Large intestine (tissue), 3 donors: Measurements from ENCODE around the gene JAKMIP1. TPM values are rescaled to one million over a fixed set of nuclear protein-coding genes. Genes with fewer than 3 reads are reported as not detected.

Source experiments
- DNase-seq, 2 donors: peaks; one replicate each; pipeline versions ENCODE4 v3.0.0 to v3.0.0-alpha.2; 2013
- H3K27ac ChIP-seq: one replicate; pipeline ENCODE4 v1.5.1; 2013; ENCODE audit warnings: low read length
- H3K27me3 ChIP-seq: 2 replicates; pipeline ENCODE4 v1.6.1; 2013; ENCODE audit warnings: low read length; ENCODE audit not compliant: control insufficient read depth, insufficient read depth
- H3K36me3 ChIP-seq: 2 replicates; pipeline ENCODE4 v1.6.1; 2013; ENCODE audit warnings: low read length; ENCODE audit not compliant: control insufficient read depth, insufficient read depth
- H3K4me1 ChIP-seq: one replicate; pipeline ENCODE4 v1.6.1; 2013; ENCODE audit warnings: low read length; ENCODE audit not compliant: control insufficient read depth, insufficient read depth
- H3K4me3 ChIP-seq: one replicate; pipeline ENCODE4 v1.5.1; 2013; ENCODE audit warnings: low read length
- H3K9me3 ChIP-seq: one replicate; pipeline ENCODE4 v1.6.1; 2013; ENCODE audit warnings: mild to moderate bottlenecking, low read depth, low read length, moderate library complexity; ENCODE audit not compliant: control insufficient read depth
- WGBS: methylation state at CpG from one replicate; pipeline ENCODE4 v1.1.5; 2013; ENCODE audit warnings: low lambda C conversion rate; ENCODE audit not compliant: insufficient coverage; 5-methylcytosine and 5-hydroxymethylcytosine counted together
- polyA plus RNA-seq: library from polyadenylated mRNA; unstranded; fragments of 120-200 nt; gene quantifications from one replicate; pipeline ENCODE4 v1.2.1, GENCODE V29; 2013

The JAKMIP1 gene
- polyA plus RNA-seq, 1 donor = 2.1 TPM

DNA sequence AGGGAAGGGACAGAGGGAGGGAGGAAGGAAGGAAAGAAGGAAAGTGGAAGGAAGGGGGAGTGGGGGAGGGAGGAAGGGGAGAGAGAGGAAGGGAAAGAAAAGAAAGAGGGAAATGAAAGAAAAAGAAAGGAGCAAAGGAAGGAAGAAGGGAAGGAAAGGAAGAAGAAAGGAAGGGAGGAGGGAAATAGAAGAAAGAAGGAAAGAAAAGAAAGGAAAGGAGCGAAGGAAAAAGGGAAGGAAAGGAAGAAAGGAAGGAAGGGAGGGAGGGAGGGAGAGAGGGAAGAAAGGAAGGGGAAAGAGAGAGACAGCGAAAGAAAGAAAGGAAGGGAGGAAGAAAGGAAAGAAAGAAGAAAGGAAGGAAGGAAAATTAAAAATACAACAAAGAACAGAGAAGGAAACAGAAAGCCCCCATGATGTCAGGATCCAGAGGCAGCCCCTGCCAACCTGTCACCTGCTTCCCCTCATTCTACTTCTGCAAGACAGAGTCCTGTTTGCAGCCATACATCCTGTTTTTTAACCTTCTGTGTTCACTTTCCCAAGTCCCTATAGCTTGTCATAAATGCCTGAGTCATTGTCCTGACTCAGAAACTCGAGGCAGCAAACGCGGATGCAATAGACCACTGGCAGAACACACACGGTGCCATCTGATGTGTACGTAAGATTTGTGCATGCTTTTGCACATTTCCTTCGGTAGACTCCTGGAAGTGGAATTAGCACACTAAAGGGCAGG lies 105.2 kb downstream of the JAKMIP1 start:
- no peaks in the 10 kb centered on the region for H3K36me3 ChIP-seq
- no peaks in the 10 kb centered on the region for H3K4me1 ChIP-seq
- H3K27me3 ChIP-seq = no peaks in the 10 kb centered on the region
- H3K4me3 ChIP-seq = no peak overlapping the region
- no peak overlapping the region for H3K27ac ChIP-seq
- no peak for DNase-seq
- 97% methylated on average over 2 of the region's 8 CpGs for WGBS
- no peaks in the 10 kb centered on the region for H3K9me3 ChIP-seq

DNA sequence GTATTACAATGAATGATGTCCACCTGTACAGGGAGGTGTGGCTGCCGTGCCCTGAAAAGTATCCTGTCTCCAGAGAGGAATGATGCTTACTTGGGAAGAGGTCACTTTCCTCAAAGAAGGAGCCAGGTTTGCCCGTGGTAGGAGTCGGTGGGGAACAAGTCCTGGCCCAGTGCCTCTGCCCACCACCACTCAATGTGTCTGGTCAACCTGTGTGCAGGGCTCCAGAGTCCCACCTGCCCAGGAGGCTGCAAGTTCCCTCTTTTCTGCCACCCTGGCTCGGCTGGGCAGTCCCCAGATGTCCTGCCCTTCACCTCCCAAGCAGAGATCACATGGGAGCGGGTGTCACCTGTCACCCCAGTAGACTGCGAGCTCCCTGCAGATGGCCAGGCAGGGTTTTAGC lies 106.7 kb downstream of the JAKMIP1 start:
- WGBS = no CpG with 5 or more reads among the region's 6 CpGs
- DNase-seq = no peak
- Histone ChIP-seq H3K27ac (no peak overlapping the region), H3K4me3 (no peak overlapping the region), H3K4me1 (no peaks in the 10 kb centered on the region), H3K36me3 (no peaks in the 10 kb centered on the region), H3K9me3 (no peaks in the 10 kb centered on the region), H3K27me3 (no peaks in the 10 kb centered on the region)

DNA sequence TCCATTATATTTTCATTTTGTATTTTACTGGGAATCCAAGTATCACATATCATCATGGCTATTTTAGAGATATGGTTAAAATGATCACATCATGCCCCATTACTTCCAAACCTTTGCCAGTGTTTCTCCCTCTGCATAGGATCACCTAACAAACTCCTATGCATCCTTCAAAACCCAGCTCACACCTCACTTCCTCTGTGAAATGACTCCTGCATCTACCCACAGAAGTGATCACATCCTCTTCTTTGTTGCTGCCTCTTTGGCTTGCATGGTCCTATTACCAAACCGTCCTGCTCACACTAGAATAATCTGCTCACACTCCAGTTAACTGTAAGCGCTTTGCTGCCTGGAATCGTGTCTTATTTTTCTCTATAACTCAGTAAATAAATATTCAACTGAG lies 107.4 kb downstream of the JAKMIP1 start:
- WGBS = 80% methylated on average over 1 of the region's 3 CpGs

DNA sequence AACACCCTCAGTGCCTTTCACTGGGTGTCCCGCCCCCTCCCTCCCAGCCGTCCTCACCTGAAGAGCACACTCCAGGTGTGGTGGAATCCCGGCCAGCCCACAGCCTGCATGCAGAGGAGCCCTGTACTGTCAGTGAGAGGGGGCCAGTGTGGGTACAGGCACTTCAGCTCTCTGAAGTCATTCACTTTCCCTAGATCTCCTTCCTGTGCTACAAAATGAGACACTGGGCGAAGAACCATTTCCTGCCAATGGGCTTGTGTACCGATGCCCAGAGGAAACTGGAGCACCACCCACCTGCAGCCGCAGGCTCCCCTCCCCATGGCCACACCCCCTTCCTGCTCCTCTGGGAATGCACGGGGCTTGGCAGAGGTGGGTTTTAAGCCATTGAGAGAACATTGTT lies 108.2 kb downstream of the JAKMIP1 start:
- no peak for DNase-seq
- Histone ChIP-seq H3K36me3 (no peaks in the 10 kb centered on the region), H3K27me3 (no peaks in the 10 kb centered on the region), H3K9me3 (no peaks in the 10 kb centered on the region), H3K4me3 (no peak overlapping the region), H3K27ac (no peak overlapping the region), H3K4me1 (no peaks in the 10 kb centered on the region)
- no CpG with 5 or more reads among the region's 7 CpGs for WGBS

More for the DNA sequence above, 107.4 kb downstream of the JAKMIP1 start:
- no peak overlapping the region for H3K4me3 ChIP-seq
- no peaks in the 10 kb centered on the region for H3K36me3 ChIP-seq
- no peak for DNase-seq
- no peak overlapping the region for H3K27ac ChIP-seq
- no peaks in the 10 kb centered on the region for H3K4me1 ChIP-seq
- no peaks in the 10 kb centered on the region for H3K9me3 ChIP-seq
- H3K27me3 ChIP-seq = no peaks in the 10 kb centered on the region

DNA sequence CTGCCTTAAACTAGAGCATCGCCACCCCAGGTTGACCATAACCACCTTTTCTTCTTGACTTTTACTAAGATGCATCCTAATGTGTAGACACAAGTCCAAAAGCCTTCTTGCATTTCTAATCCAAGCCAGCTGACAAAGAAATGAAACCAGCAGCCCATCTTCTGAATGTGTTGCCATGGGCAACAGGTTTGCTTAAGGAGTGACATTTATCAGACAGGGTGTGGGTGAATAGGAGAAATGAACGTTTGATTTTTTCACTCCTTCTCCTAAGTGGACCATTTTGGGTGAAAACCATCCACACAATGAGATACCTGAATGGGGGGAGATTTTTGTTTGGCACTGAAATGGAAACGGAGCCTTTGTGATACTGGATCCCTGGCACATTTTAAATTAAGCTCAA lies 109.4 kb downstream of the JAKMIP1 start:
- no CpG with 5 or more reads among the region's 3 CpGs for WGBS
- H3K4me1 ChIP-seq = no peaks in the 10 kb centered on the region
- H3K27me3 ChIP-seq = no peaks in the 10 kb centered on the region
- H3K9me3 ChIP-seq = no peaks in the 10 kb centered on the region
- H3K36me3 ChIP-seq = no peaks in the 10 kb centered on the region
- no peak overlapping the region for H3K4me3 ChIP-seq
- no peak overlapping the region for H3K27ac ChIP-seq
- DNase-seq = no peak

DNA sequence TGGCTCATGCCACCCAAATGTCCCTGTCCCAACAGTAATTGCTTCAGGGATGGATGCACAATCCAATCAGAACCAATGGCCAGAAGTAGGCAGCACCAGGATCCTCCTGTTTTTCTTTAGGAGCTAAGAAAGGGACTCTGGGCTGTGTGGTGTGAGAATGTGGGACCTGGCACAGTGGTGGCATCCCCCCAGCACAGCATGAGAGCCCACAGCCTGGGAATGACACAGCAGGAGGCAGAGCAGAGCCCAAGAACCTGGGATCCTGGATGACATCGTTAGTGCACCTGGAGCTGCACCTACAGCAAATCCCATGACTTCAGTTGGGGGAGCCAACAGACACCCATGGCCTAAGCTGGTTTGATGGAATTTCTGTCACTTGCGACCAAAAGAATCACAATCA lies 111.4 kb downstream of the JAKMIP1 start:
- Histone ChIP-seq H3K4me1 (no peaks in the 10 kb centered on the region), H3K27ac (no peak overlapping the region), H3K4me3 (no peak overlapping the region), H3K9me3 (no peaks in the 10 kb centered on the region), H3K27me3 (no peaks in the 10 kb centered on the region), H3K36me3 (no peaks in the 10 kb centered on the region)
- DNase-seq = no peak
- 80% methylated on average over 1 of the region's 2 CpGs for WGBS

DNA sequence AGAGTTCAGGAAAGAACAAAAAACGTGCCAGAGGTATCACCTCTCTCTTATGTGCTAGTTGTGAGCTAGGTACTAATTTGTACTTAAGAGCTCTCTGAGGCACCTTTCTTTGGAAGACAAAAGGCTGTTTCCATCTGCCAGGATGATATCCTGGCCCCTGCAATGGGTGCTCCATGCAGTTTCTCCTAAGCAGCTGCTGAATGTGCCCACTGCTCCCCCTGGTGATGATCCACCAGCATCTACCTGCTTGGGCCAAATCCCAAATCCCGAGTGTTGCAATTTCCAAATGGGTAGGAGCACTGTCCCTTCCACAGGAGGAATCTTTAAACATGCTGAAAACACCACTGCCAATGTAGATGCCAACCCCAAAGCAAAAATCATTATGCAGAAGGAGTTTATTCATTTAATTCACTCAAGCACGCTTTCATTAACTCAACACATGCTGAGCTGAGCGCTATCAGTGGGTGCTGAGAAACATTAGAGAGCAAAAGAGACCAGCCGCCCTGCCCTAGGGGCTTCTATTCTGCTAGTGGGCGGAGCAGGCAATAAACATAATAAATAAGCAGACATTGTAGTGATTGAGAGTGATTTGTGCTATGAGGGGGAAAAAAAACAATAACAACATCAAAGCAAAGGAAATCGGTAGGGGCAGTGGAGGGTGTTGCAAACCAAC lies 112.5 kb downstream of the JAKMIP1 start:
- H3K4me1 ChIP-seq = no peaks in the 10 kb centered on the region
- H3K4me3 ChIP-seq = no peak overlapping the region
- no peak overlapping the region for H3K27ac ChIP-seq
- DNase-seq = peak in 1 of 2 donors; percentile 23
- H3K9me3 ChIP-seq = no peaks in the 10 kb centered on the region
- 62% methylated on average over 2 of the region's 7 CpGs for WGBS
- H3K27me3 ChIP-seq = no peaks in the 10 kb centered on the region
- H3K36me3 ChIP-seq = no peaks in the 10 kb centered on the region

DNA sequence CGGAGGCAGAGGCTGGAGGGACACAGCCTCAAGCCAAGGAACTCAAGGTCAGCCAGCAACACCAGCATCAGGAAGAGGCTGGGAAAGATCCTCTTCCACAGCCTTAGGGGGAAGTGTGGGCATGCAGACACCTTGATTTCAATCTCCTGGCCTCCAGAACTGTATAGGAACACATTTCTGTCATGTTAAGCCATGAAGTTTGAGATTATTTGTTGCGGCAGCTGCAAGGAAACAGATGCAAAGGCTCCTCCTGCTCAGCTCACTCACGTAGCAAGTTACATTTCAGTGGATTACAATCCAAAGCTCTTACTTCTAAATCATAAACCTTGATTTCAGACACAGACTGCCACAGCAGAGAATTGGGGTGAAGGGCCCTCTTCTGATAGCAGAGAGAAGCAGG lies 113.5 kb downstream of the JAKMIP1 start:
- H3K27me3 ChIP-seq = no peaks in the 10 kb centered on the region
- no peaks in the 10 kb centered on the region for H3K4me1 ChIP-seq
- H3K4me3 ChIP-seq = no peak overlapping the region
- no peak overlapping the region for H3K27ac ChIP-seq
- WGBS = no CpG with 5 or more reads among the region's 3 CpGs
- H3K36me3 ChIP-seq = no peaks in the 10 kb centered on the region
- no peak for DNase-seq
- no peaks in the 10 kb centered on the region for H3K9me3 ChIP-seq

DNA sequence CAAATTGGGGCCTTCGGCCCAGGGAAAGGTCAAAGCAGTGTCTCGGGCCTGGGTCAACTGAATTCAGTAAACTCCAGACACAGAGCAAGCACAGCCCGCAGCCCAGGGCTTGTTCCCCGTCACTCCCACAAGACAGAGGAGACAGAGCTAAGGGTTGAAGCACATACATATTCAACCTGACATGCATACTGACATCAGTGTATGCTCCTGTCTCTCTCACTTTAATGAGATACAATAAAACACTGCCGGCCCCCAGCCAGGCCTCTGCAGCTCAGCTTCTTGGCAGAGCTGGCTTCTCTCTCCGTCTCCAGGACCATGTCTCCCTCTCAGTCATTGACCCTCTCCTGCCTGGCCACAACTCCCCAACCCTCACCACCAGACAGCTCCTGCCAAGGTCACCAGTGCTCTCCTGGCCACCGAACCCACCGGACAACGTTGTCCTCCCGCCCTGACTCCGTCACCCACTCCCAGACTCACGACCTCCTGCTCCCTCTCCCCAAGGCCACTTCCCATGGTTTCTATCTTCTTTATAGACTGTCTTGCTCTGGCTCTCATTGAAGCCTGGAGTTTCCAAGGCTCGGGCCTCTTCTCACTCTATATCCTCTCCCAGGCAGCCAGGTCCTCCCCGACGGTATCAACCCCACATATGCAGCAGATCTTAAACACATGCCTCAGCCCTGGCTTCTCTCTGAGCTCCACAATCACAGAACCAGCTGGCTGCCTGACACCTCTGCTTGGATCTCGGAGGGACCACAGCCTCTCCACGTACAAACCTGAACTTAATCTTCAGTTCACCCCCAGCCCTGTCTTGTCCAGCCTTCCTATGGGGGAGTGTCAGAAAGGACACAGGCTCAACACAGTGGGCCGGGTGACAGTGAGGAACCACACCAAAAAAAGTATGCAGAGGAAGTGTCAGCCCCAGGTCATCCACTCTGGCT lies 114.4 kb downstream of the JAKMIP1 start:
- no peak for DNase-seq
- H3K27me3 ChIP-seq = no peaks in the 10 kb centered on the region
- H3K27ac ChIP-seq = no peak overlapping the region
- no CpG with 5 or more reads among the region's 18 CpGs for WGBS
- no peaks in the 10 kb centered on the region for H3K36me3 ChIP-seq
- no peak overlapping the region for H3K4me3 ChIP-seq
- H3K9me3 ChIP-seq = no peaks in the 10 kb centered on the region
- H3K4me1 ChIP-seq = no peaks in the 10 kb centered on the region

DNA sequence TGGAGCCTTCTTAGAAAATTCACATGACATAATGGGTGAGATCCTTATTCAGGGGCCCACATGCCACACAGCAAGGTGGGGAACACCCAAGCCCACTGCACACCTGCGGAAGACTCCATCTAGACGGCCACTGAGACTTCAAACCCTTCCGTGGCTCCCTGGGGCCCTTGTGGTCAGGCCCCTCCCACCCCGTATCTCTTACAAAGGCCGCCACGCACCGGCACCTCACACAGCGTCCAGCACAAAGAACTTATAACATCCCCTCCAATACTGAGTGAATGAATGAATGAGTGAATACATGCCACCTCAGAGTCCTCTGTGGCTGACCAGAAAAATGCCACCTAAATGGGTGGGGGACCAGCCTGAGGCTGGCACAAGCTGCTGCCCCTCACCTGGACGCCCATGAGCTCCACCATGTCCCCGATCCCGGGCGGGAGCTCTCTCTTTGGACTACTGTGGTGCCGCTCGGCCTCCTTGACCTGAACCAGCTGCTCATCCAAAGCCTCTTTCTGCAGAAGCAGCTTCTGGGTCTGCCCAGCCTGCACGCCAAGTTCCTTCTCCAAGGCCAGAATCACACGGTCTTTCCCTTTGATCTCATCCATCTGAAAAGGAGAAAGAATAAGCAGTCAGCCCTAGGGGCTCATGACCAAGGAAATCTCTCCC lies 115.2 kb downstream of the JAKMIP1 start:
- H3K27me3 ChIP-seq = no peaks in the 10 kb centered on the region
- no CpG with 5 or more reads among the region's 16 CpGs for WGBS
- H3K4me3 ChIP-seq = no peak overlapping the region
- no peak for DNase-seq
- no peak overlapping the region for H3K27ac ChIP-seq
- H3K4me1 ChIP-seq = no peaks in the 10 kb centered on the region
- H3K9me3 ChIP-seq = no peaks in the 10 kb centered on the region
- no peaks in the 10 kb centered on the region for H3K36me3 ChIP-seq
